Body of pancreas (tissue), 4 donors: ENCODE measurements around the gene TPI1. TPM values are rescaled to one million over a fixed set of nuclear protein-coding genes. Genes with fewer than 3 reads are reported as not detected.
A peak's percentile ranks its signal among the peaks of the same experiment; 100 is the strongest.
"Not testable (repeated sequence)": the region's sequence is repeated elsewhere in the genome, so short reads cannot be mapped to it uniquely, and the experiment has no call there.

Source experiments
- ATAC-seq: fragments of 150-250 bp; one replicate; pipeline ENCODE4 v1.9.1; 2016
- DNase-seq, 4 donors: peaks; one replicate each; pipeline ENCODE4 v3.0.0-alpha.2; 2019
- H3K27ac ChIP-seq, 4 donors: fragments of 200-600 bp; sonication (generic); 1 replicate in 3 of 4; 2 replicates in 1 of 4; pipeline versions ENCODE4 v1.5.1 to v1.6.1; 2016 to 2019; ENCODE audit warnings: mild to moderate bottlenecking in 1 of 4, mixed read lengths in 1 of 4, moderate library complexity in 1 of 4
- H3K27me3 ChIP-seq, 2 donors: fragments of 200-600 bp; sonication (generic); one replicate each; pipeline ENCODE4 v1.6.0; 2016; ENCODE audit warnings: mild to moderate bottlenecking in 1 of 2
- H3K36me3 ChIP-seq, 2 donors: fragments of 200-600 bp; sonication (generic); replicated peaks in 1 of 2; 2 replicates each; pipeline ENCODE4 v1.5.1; 2016; ENCODE audit warnings: low read depth in 2 of 2; ENCODE audit not compliant: insufficient read depth in 1 of 2
- H3K4me1 ChIP-seq: fragments of 200-600 bp; sonication (generic); one replicate; pipeline ENCODE4 v1.6.0; 2016
- H3K4me3 ChIP-seq, 2 donors: fragments of 200-600 bp; sonication (generic); 1 replicate in 1 of 2; 2 replicates in 1 of 2; pipeline ENCODE4 v1.5.1; 2016 to 2019
- H3K9me3 ChIP-seq, 3 donors: fragments of 200-600 bp; sonication (generic); 1 replicate in 2 of 3; 2 replicates in 1 of 3; pipeline ENCODE4 v1.5.1; 2016
- POLR2A ChIP-seq, 3 donors: fragments of 450-650 bp; IDR thresholded peaks; one replicate each; pipeline ENCODE4 v1.6.1; 2016; ENCODE audit warnings: antibody characterized with exemption in 3 of 3, mild to moderate bottlenecking in 2 of 3
- WGBS, 2 donors: methylation state at CpG; one replicate each; pipeline ENCODE4 v1.1.5; 2017; 5-methylcytosine and 5-hydroxymethylcytosine counted together
- intact Hi-C: fragments of 100-400 bp; cut with DNase I; formaldehyde crosslinking; loops from one replicate; pipeline ENCODE4 v1.15.1; 2023
- total RNA-seq, 2 donors: library from RNA; depleted of rRNA; stranded (reverse); fragments of >200 nt; gene quantifications; one replicate each; pipeline ENCODE4 v1.1.0, GENCODE V29; 2016
- TF ChIP-seq, protein P1 (sequence below), 7 experiments: fragments of 450-650 bp in 4 of 7; fragments of 200-600 bp in 3 of 7; sonication (generic) in 3 of 7; IDR thresholded peaks; one replicate each; pipeline ENCODE4 v1.5.1; 2016 to 2019; ENCODE audit warnings: antibody characterized with exemption in 7 of 7

Gene TPI1
- total RNA-seq, 2 donors from 2014 or later: 134 to 152 TPM

DNA sequence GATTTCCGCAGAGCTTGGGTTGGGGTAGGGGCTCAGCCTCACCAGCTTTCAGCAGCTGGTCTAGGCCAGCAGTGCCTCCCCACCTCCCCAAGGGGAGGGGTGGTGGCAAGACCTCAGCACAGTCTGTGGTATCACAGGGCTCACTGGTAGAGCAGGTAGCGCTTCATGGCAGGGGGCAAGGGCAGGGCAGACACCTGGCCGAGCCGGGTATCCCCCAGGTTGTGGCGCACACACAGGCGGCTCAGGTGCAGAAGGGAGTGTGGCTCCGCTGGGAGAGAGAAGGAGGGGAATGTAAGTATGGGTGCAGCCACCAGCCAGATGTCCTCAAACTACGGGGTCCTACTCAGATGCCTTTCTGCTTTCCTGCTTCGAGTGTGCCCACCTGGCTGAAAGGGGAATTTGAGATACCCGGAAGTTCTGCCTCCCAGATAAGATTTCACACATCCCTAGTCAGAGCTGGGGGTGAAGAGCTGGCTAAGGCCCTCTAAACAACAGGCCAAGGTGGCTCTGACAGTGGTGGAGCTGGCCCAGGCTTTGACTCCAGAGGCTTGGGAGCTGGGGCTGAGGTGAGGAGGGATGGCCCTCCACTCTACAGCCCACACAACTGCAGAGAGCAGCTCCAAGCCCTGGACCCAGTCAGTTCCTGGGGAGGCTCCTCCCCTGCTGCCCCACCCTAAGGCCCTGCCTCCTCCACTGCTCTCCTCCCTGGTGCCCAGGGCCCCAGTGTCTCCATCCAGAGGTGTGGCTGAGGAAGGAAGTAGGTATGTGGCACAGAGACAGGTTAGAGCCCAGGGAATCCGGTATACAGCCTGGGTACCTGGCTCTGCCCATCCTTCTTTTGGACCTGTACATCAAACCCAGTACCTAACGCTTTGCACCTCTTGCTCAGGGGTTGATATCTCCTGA is 4.0 kb downstream of the TPI1 start:
- no peak for ATAC-seq

DNA sequence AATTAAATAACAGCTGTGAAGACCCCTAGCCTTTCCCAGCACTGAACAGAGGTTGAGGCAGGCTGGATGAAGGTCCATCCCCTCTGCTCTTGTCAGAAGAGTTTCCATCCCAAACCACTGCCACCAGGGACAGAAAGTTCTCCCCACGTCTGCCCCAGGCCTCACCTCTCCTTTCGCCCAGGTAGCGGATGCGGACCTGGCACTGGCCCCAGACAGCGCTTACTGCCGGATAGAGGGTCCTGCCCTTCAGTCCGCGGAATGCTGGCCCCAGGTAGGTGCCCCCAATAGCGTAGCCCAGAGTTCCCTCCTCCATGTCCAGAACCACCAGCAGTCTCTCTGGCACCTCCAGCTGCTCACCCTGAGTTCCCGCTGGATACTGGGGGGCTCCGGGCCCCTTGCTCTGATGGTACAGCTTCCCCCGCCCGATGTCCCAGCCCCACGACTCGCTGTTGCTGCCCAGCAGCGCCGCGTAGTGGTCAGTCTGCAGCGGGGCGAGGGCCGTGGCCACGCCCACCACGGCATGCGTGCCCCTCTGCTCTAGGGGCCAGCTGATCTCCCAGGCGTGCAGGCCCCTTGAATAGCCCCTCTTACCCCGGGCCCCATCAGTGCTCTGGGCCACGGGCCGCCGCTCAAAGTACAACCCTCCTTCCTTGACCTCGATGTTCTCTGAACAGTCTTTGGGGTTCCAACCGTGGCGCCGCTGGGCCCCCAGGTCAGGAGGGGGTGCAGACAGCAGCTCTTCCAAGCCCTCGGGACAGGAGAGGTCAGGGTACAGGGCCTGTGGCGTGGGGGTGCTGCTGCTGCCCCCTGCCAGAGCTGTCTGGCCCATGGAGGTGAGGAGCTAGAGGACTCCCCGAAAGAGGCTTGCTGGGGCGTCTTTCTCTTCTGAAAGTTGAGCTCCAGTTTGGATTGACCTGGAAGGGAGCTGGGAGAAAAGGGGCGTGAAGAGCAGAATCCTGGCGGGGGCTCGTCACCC is 5.0 kb downstream of the TPI1 start:
- Histone ChIP-seq H3K36me3 (peaks cover 0 to 4% of the 10 kb centered on the region in 2 donors), H3K27ac (peak overlapping the region; percentile 8 to 82 (median 68)), H3K4me3 (peak overlapping the region; percentile 20 to 75), H3K4me1 (peaks cover 40% of the 10 kb centered on the region), H3K9me3 (no peaks in the 10 kb centered on the region), H3K27me3 (no peaks in the 10 kb centered on the region)
- peak; percentile 82 to 87 (median 84) for DNase-seq
- ATAC-seq: peak; percentile 69
- intact Hi-C loops: no loop called here
- no peak for TF ChIP-seq POLR2A (IDR thresholded peaks at IDR 0.05)
- TF ChIP-seq, protein P1, sequence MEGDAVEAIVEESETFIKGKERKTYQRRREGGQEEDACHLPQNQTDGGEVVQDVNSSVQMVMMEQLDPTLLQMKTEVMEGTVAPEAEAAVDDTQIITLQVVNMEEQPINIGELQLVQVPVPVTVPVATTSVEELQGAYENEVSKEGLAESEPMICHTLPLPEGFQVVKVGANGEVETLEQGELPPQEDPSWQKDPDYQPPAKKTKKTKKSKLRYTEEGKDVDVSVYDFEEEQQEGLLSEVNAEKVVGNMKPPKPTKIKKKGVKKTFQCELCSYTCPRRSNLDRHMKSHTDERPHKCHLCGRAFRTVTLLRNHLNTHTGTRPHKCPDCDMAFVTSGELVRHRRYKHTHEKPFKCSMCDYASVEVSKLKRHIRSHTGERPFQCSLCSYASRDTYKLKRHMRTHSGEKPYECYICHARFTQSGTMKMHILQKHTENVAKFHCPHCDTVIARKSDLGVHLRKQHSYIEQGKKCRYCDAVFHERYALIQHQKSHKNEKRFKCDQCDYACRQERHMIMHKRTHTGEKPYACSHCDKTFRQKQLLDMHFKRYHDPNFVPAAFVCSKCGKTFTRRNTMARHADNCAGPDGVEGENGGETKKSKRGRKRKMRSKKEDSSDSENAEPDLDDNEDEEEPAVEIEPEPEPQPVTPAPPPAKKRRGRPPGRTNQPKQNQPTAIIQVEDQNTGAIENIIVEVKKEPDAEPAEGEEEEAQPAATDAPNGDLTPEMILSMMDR (IDR thresholded peaks at IDR 0.05): peak; percentile 89 to 98 (median 94)
- 0 to 1% methylated on average over 10 to 40 of the region's 40 CpGs for WGBS, 2 donors

More for the DNA sequence above, 4.0 kb downstream of the TPI1 start:
- no peak for DNase-seq
- TF ChIP-seq, protein P1 (IDR thresholded peaks at IDR 0.05): no peak
- TF ChIP-seq POLR2A (IDR thresholded peaks at IDR 0.05): peak in 1 of 3 donors; percentile 7
- Histone ChIP-seq H3K4me1 (peaks cover 47% of the 10 kb centered on the region), H3K36me3 (peaks cover 0 to 4% of the 10 kb centered on the region in 2 donors), H3K4me3 (no peak overlapping the region), H3K9me3 (no peaks in the 10 kb centered on the region), H3K27me3 (no peaks in the 10 kb centered on the region), H3K27ac (peak overlapping the region in 2 of 4 donors; percentile 54 to 82)
- 59 to 69% methylated on average over 3 to 12 of the region's 12 CpGs for WGBS, 2 donors
- intact Hi-C loops: no loop called here

DNA sequence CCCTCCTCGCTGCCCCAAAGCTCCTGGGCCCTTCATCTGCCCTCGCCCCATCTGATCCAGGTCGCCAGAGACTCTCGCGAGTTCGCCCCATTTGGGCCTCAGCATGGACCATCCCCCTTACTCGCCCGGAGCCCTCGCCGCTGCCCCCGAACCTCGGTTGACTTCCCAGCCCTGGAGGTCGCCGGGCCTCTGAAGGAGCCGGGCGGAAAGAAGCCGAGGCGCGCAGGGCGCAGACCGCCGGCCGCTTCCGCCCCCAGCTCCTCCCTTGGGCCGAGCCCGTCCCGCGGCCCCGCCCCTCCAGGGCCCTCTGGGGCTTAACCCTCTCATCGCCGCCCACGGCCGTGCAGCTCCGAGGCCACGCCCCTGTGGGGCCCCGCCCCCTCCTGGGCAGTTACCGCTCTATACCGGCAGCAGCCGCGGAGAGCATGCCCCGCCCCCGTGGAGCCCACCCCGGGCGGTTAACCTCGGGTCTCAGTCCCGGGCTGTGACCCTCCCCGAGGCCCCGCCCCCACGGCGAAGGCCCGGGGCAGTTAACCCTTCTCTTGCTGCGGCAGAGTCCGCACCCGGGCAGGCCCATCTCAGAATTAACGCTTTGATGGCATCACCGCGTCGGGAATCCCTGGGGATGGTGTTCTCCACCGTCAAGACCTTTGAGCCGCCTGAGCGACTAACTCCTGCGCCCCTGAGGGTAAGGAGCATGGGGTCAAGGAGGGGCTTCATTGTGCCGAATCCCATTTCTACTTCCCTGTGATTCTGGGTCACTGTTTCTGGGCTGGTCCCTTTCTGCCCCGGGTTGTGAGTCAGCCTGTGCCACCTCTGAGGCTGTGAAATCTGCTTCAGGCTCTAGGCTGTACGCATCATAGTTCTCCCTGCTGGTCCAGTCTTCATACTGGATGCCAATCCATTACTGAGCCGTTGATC is 6.0 kb downstream of the TPI1 start, which contains the start of gene SPSB2:
Gene SPSB2, minus strand, starts transcription at position 210 of the 921 bp plus-strand sequence. CDS start 402 bp downstream, outside the sequence.
- H3K27ac ChIP-seq: peak within 1 kb of the TSS; percentile 65 to 82 (median 76)
- H3K27me3 ChIP-seq: no peaks in the 10 kb centered on the region
- DNase-seq (peak; percentile 98 to 99 (median 98)), ATAC-seq (peak; percentile 94)
- H3K4me1 ChIP-seq: peaks cover 37% of the 10 kb centered on the region
- TF ChIP-seq POLR2A (IDR thresholded peaks at IDR 0.05): peak; percentile 27 to 75 (median 63)
- TF ChIP-seq, protein P1 (IDR thresholded peaks at IDR 0.05): peak in 1 of 7 experiments; percentile 29
- H3K36me3 ChIP-seq: peaks cover 0 to 4% of the 10 kb centered on the region in 2 donors
- H3K4me3 ChIP-seq: peak within 1 kb of the TSS; percentile 33 to 75
- intact Hi-C loops: no loop called here
- no peaks in the 10 kb centered on the region for H3K9me3 ChIP-seq
- WGBS, 2 donors: 0 to 1% methylated on average over 9 to 66 of the region's 66 CpGs

DNA sequence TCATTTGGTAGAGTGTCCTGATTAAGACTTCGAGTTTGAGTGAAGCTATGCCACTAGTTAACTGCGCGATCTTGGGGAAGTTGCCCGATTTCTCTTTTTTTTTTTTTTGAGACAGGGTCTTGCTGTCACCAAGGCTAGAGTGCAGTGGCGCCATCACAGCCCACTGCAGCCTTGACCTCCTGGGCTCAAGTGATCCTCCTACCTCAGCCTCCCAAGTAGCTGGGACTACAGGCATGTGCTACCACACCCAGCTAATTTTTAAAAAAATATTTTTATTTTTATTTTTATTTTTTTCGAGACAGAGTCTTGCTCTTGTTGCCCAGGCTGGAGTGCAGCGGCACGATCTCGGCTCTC is 6.7 kb downstream of the TPI1 start:
- intact Hi-C loops, H3K27me3 ChIP-seq, ATAC-seq, H3K9me3 ChIP-seq, H3K4me3 ChIP-seq, DNase-seq, H3K36me3 ChIP-seq: not testable (repeated sequence)
- Histone ChIP-seq H3K4me1 (peaks cover 31% of the 10 kb centered on the region), H3K27ac (peak overlapping the region; percentile 65 to 82 (median 76))
- 45 to 54% methylated on average over 9 of the region's 9 CpGs for WGBS, 2 donors

DNA sequence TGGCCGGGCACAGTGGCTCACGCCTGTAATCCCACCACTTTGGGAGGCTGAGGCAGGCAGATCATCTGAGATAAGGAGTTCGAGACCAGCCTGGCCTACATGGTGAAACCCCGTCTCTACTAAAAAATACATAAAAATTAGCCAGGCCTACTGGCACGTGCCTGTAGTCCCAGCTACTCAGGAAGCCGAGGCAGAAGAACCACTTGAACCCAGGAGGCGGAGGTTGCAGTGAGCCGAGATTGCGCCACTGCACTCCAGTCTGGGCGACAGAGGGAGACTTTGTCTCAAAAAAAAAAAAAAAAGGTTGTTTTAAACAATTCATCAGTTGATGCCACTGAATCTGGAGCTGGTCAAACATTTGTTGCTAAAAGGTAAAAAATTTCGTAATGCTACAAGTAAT is 12.5 kb downstream of the TPI1 start:
- H3K4me3 ChIP-seq, H3K36me3 ChIP-seq, intact Hi-C loops, DNase-seq, H3K27ac ChIP-seq, H3K9me3 ChIP-seq, H3K27me3 ChIP-seq, H3K4me1 ChIP-seq, ATAC-seq: not testable (repeated sequence)
- whole genome bisulfite sequencing, 2 donors: 74 to 86% methylated on average over 11 of the region's 11 CpGs
